Measurements from ENCODE around the gene SLC1A7.

DNA sequence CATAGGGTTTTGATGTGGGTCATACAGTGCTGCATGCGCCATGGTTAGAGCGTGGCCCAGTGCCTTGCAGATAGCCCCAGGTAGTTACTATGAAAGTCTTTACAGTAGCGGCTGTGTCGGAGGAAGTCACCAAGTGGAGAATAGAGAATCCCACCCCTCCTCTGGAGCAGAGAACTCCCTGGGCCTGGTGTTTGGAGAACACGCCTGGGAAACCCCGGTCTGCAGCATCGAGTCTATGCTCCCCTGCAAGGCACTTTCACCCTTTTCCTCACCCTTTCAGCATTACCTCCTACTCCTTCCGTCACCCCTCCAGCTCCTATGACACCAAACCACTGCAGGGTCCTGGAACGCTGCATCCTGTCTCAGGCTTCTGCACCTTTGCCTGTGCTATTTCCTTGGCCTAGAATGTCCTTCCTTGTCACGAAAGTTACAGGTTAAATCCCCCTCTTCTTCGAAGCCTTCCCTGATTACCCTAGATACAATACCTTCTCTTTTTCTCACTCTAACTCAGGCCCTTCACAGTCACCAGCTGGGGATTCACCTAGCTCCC lies 2.7 kb upstream of the SLC1A7 start:
- no peak for TF ChIP-seq FOXM1 (IDR thresholded peaks at IDR 0.05; ENCODE audit: borderline replicate concordance)
- TF ChIP-seq NFRKB (IDR thresholded peaks at IDR 0.05): no peak
- TF ChIP-seq HDGF (IDR thresholded peaks at IDR 0.05; ENCODE audit: borderline replicate concordance): no peak
- no peak for TF ChIP-seq ZNF384 (IDR thresholded peaks at IDR 0.05)
- no peak for TF ChIP-seq L3MBTL2 (conservative IDR thresholded peaks at IDR 0.05)

Measured in HEK293T (cell line).